Activated T-cell treated with anti-CD3 and anti-CD28 coated beads, Interleukin-2, amount 50 U/mL, for 1 hour (primary cell): ENCODE data around the gene GSTA1.
"Not testable (repeated sequence)": the region's sequence is repeated elsewhere in the genome, so short reads cannot be mapped to it uniquely, and the experiment has no call there.

Experiments used
- DNase-seq: peaks from one replicate; pipeline ENCODE4 v3.0.0-alpha.2; 2020

Gene GSTA1

DNA sequence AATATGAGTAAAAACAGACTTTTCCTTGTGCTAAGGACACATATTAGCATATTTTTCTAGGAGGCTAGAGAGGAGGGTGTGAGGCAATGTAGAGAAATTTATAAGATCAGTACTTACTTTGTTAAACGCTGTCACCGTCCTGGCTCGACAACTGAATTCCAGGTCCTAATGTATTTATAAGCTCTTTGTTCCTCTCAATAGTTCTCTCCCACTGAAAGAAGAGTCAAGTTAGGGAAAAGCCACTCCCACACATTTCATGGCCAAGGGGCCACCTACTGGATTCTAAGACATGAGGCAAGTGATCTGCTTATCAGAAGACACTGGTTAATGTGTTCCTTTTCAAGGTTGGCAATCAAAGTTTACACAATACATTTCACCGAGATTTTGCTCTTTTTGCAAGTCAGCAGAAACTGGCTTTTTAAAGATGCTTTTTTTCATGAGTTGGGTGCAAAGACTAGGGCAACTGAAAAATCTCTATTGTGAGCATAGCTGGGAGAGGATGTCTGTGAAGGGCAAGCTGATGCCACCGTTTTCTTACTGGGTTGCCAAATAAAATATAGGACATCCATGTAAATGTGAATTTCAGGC, at the start of gene GSTA1:
GSTA1 (minus strand) TSS at position 149 of the 588 bp plus-strand sequence. CDS start 4,549 bp downstream, outside the sequence.
- DNase-seq: not testable (repeated sequence)

DNA sequence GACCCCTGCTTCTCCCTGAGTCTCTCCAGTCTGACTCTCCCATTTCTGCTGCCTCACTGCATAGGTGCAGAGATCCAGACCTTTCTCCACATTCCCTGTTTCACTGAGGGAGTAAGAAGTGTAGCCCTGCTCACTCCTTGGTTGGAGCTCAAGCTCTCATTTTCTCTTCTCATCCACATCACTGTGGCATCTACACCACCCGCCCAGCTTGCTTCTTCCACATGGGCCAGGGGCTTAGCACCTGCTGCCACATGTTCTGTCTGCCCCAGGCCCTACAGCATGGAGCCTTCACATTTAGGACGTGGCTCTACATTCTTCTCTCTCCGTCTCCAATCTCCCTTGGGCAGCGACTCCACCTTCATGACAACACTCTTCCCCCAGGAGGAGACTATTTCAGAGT, 45.5 kb upstream of the GSTA1 start:
- no peak for DNase-seq

DNA sequence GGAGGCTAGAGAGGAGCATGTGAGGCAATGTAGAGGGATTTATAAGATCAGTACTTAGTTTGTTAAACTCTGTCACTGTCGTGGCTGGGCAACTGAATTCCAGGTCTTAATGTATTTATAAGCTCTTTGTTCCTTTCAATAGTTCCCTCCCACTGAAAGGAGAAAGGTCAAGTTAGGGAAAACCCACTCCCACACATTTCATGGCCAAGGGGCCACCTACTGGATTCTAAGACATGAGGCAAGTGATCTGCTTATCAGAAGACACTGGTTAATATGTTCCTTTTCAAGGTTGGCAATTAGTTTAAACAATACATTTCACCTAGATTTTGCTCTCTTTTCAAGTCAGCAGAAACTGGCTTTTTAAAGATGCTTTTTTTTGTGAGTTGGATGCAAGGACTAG, 42.4 kb upstream of the GSTA1 start:
- no peak for DNase-seq

DNA sequence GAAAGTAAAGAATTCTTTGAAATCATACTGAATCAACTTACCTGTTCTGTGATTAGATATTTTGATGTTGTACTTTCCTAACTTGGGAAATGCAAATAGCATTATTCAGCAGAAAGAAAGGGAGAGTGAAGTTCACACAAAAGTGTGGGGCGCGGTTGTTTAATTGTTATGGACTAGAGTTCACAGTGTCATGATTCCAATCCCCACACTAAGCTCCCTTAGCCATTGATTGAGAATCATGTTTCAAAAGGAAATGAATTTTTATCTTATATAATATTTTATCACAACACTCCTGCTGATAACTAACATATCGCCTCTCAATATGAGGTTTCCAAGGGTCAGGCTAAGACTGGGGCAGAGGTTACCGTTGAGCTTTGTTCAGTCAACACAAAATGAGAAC, 40.0 kb upstream of the GSTA1 start:
- no peak for DNase-seq

DNA sequence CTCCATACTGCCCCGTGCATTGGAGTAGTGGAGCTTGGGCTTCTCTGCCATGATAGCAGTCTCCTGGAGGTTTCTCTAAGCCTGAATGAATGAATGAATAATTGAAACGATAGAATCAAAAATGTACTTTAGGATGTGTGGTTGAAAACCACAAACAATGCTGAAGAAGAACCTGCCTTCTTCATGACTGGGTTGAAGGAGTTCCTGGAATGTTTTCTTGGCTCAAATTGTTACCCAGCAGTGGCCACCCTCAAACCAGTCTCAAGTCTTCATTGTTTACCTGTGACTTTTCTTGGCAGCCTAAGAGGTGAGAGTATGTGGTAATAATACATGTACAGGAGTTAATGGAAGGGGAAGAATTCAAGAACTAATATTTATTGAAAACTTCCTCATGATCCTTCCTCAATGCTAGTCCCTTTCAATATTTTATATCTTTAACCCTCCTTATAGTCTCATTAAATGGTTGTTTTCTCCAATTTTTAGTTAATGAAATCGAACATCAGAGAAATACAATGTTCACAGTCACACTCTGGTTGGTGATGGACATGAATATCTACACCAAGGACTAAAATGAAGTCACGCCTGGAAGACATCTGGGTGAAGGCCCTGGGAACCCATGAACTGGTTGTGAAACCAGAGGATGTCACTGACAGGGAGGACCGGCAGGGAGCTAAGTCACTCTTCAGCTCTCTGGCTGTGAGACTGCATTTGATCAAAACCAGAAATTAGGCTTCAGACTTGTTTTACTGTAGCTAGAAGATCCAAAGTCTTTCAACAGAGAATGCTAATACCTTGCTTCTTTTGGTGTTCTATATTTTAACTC, 37.4 kb upstream of the GSTA1 start, which contains the start of gene GSTA5:
GSTA5 (minus strand) TSS at position 51 of the 823 bp plus-strand sequence.
- no peak for DNase-seq

DNA sequence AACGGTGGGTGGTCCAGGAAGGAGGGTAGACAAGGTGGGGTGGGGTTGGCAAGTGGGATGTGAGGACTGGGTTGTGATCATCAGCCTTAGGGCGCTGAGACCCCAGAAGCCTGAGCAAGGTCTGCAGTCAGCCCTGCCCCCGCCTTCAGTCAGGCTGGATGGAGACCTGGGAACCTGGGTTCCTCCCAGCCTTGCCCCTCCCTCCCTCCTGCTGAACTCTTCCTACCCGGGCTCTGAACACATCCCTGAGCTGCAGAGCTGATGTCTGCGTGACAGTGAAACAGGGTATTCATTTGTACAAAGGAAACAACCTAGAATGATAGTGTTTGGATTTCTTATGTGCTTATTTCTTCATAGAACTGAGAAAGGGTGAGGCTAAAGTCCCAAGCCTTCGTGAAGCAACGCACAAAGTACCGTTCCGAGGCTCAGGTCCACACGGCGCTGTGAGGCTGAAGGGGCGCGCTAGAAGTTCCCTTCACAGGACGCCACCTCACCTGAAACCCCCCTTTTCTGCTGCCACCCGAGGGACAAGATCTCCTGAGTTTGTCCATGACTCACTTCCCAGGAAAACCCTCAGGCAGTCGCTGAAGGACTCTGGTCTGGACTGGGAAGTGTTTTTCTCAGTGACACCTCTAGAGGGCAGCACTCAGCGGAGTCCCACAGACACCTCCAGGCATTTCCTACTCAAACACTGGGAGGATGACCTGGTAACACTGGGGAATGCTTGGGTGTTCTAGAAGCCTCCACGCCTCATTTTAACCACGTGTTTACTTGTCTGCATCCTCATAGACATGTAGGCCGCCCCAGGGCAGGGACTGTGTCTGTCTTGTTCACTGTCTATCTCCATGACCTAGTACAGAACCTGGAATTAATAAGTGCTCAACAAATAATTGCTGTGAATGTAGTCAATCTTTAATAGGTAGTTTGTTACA, 35.8 kb upstream of the GSTA1 start:
- peak; percentile 47 for DNase-seq

DNA sequence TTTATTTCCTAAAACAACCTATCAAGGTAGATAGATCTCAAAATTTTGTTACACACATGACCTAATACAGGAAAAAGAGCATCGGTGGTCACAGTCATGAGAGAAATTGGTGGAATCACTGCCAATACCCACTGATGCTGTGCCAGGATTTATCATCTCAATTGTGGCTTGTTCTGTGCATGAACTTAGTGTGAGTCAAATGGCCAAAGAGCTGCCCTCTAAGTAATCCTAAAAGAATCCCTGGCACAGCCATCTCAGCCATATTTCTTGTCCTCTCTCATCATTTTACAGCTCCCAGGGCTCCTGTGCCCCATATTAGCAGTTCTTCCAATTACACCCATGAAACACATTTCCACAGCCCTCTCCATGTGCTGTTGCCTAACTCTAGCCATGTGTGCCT, 30.9 kb upstream of the GSTA1 start:
- DNase-seq: no peak

DNA sequence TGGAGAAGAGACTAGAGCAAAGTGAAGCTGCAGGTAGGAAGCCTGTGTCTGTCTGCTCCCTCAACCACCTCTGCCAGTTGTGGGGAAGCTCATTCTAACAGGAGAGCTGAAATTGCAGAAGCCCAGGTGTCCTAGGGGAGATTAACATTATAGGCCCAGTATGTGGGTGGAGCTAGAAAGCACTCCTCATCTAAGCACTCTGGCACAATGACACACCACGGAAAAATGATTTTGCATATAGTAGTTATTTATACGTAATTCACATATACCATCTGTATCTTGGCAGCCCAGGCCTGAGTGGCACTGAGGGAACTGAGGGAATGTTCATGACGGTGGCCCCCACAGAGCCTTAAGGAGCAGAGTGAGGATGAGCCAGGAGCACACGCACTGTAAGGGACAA, 27.3 kb upstream of the GSTA1 start:
- not testable (repeated sequence) for DNase-seq

DNA sequence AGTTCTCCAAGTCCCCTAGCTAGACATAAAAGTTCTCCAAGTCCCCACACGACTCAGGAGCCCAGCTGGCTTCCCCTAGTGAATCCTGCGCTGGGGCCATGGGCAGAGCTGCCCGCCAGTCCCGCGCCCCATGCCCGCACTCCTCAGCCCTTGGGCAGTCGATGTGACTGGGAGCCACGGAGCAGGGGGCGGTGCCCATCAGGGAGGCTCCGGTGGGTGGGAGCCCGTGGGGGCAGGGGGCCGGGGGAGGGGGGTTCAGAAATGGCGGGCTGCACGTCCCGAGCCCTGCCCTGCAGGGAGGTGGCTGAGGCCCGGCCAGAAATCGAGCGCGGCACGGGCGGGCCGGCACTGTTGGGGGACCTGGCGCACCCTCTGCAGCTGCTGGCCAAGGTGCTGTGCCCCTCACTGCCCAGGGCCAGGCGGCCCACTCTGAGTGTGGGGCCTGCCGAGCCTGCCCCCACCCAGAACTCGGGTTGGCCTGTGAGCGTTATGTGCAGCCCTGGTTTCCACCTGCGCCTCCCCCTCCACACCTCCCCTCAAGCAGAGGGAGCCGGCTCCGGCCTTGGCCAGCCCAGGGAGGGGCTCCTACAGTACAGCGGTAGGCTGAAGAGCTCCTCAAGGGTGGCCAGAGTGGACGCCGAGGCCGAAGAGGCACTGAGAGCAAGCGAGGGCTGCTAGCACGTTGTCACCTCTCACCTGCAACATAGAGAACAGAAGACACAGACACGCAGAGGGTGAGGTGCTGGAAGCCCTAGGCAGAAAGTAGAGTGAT, 25.6 kb upstream of the GSTA1 start:
- no peak for DNase-seq

DNA sequence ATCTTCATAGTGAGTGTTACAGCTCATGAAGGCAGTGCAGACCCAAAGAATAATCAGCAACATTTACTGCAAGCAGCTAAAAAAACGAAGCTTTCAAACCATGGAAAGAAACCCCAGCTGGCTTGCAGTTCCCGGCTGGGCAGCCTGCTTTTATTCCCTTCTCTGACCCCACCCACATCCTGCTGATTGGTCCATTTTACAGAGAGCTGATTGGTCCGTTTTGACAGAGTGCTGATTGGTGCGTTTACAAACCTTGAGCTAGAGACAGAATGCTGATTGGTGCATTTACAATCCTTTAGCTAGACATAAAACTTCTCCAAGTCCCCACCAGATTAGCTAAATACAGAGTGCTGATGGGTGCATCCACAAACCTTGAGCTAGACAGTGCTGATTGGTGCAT, 25.0 kb upstream of the GSTA1 start:
- DNase-seq: not testable (repeated sequence)

DNA sequence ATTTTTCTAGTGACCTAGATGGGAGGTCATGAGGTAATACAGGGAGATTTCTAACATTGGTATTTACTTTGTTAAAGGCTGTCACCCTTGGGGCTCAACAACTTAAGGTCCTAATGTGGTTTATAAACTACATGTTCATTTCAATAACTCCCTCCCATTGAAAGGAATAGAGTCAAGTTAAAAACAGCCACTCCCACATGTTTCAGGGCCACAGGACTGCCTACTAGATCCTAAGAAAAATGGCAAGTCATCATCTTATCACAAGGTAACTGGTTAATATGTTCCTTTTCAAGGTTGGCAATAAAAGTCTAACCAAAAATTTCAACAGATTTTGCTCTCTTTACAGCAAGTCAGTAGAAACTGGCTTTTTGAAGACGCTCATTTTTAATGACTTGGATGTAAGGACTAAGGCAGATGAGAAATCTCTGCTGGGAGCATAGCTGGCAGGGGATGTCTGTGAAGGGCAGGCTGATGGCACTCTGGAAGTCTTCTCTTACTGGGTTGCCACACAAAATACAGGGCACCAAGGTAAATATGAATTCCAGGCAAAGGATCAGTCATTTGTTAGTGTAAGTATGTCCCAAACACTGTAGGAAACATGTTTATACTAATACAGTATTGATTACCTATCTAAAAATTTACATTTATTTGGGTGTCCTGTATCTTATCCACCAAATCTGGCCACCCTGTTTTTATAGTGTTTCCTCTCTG, 23.6 kb upstream of the GSTA1 start:
- not testable (repeated sequence) for DNase-seq

DNA sequence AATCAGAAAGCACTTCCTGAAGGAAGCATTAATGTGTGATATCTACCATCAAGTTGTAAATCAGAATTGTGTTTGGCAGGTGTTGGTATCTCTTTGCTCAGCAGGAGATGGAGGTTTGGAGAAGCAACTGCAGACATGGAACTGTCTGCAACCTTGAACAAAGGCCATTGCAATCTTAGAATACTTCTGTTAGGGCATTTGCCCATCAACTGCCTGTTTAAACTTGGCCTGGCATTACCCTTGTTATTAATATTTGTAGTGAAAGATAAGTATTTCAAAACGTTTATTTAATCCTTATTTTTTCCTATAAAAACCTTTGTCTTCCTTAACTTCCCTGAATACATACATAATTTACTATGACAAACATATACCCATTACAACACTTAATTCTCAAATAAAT, 22.9 kb upstream of the GSTA1 start:
- DNase-seq: no peak

DNA sequence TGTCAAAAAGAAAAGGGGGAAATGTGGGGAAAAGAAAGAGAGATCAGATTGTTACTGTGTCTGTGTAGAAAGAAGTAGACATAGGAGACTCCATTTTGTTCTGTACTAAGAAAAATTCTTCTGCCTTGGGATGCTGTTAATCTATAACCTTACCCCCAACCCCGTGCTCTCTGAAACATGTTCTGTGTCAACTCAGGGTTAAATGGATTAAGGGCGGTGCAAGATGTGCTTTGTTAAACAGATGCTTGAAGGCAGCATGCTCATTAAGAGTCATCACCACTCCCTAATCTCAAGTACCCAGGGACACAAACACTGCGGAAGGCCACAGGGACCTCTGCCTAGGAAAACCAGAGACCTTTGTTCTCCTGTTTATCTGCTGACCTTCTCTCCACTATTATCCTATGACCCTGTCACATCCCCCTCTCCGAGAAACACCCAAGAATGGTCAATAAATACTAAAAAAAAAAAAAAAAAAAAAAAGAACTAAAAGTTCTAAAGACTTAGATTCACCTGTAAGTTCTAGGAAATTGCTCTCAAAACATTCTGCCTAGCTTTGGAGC, 22.4 kb upstream of the GSTA1 start:
- not testable (repeated sequence) for DNase-seq

DNA sequence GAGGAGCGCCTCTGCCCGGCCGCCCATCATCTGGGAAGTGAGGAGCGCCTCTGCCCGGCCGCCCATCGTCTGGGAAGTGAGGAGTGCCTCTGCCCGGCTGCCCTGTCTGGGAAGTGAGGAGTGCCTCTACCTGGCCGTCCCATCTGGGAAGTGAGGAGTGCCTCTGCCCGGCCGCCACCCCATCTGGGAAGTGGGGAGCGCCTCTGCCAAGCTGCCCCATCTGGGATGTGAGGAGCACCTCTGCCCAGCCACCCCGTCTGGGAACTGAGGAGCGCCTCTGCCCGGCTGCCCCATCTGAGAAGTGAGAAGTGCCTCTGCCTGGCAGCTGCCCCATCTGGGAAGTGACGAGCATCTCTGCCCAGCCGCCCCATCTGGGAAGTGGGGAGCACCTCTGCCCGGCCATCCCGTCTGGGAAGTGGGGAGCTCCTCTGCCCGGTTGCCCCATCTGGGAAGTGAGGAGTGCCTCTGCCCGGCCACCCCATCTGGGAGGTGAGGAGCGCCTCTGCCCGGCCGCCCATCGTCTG, 21.7 kb upstream of the GSTA1 start:
- not testable (repeated sequence) for DNase-seq

DNA sequence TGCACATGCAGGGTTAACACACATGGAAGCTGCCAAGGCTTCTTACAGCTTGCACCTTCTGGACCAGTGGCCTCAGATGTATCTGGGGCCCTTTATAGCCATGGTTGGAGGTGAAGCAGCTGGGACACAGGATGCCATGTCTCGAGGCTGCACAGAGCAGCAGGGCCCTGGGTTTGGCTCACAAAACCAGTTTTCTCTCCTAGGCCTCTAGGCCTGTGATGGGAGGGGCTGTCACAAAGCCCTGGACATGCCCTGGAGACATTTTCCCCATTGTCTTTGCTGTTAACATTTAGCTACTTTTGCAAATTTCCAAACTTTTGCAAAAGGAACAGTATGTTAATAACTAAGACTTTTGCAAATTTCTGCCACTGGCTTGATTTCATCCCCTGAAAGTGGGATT, 18.2 kb upstream of the GSTA1 start:
- no peak for DNase-seq

DNA sequence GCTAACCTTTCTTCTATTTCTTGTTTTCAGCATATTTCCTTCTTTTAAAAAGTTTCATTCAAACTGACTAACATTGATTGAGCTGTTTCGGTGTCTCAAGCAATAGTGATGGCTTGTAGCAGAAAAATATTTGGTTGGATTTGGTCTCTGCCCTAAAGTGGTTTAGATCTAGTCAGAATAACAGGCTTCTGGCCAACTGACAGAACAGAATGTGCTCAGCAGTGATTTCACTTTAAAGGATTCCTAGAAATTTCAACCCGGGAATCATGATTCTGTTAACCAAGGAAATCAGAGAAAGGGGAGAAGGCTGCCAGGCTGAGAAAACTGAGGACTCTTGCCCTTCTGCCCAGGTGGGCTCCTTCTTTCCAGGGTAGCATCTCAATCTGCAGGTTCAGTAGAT, 16.6 kb upstream of the GSTA1 start:
- DNase-seq: no peak

DNA sequence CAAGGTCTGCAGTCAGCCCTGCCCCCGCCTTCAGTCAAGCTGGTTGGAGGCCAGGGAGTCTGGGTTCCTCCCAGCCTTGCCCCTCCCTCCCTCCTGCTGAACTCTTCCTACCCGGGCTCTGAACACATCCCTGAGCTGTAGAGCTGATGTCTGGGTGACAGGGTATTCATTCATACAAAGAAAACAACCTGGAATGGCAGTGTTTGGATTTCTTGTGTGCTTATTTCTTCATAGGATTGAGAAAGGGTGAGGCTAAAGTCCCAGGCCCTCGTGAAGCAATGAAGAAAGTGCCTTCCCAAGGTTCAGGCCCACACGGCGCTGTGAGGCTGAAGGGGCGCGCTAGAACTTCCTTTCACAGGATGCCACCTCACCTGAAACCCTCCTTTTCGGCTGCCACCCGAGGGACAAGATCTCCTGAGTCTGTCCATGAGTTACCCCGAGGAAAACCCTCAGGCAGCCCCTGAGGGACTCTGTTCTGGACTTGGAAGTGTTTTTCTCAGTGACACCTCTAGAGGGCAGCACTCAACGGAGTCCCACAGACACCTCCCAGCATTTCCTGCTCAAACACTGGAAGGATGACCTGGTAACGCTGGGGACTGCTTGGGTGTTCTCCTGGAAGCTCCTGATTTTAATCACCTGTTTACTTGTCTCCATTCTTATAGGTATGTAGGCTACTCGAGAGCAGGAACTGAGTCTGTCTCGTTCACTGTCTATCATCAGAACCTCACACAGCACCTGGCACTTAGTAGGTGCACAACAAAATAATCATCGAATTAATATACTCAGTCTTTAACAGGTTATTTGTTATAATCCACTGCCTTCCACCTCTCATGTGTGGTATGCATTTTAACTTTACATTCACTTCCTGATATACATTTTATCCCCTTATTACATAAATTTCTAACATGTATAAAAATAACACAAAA, 11.8 kb upstream of the GSTA1 start:
- peak; percentile 32 for DNase-seq

DNA sequence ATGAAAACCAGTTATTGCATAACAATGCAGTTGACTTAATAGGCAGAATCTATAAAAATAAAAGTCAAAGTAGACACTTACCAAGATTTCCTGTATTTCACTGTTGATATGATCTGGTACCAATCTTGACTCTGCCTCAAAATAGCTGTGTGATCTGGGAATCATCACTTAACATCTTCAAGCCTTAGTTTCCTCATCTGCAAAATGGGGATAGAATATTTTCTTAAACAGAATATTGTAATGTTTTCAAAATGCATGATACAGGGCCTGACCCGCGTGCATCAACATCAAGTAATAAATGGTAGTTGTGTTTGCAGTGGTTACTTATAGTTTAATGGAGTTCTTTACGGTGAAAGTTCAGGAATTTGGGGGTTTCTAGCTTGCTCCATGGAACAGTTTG, 10.9 kb upstream of the GSTA1 start:
- not testable (repeated sequence) for DNase-seq

DNA sequence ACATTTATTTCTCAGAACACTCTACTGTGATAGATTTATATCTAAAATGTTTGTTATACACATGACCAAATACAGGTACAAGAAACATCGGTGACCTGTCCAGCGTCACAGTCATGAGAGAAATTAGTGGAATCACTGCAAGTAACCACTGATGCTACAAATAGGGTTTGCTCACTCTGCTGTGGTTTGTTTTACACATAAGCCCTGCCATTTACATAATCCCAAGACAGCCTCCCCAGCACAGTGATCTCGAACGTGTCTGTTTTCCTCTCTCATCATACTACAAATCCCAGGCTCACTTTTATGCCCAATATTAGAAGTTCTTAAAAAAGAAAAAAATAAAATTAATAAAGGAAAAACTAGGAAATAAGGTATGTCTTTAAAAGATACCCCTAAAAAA, 6.2 kb upstream of the GSTA1 start:
- DNase-seq: not testable (repeated sequence)

DNA sequence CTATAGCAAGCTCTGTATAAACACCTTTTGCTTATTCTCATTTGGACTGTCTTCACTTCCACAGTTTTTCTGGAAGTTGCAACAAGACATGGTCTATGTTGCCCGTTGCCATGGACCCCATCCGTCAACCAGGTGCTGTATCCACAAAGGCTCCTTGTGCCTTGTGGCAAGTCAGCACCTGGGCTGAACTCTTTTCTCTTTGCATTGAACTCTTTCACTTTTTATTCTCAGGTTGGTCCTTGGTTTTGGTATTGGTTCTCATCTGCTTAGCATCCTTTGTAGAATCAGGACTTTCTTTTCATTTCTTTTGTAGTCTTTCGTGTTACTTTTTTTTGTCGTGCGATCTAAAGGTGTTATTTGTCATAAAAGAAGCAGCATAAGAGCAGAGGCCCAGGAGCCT, 5.0 kb upstream of the GSTA1 start:
- DNase-seq: no peak
